ENCODE data around the gene NLRP9. TPM values are rescaled to one million over a fixed set of nuclear protein-coding genes. Genes with fewer than 3 reads are reported as not detected.

The NLRP9 gene
- polyA plus RNA-seq, 1 experiment: not detected

- ChIA-PET CTCF (interaction anchor here (0.6 kb wide), 1 partner anchor 43 kb away, joined by 3 read pairs; no protein-coding TSS in a partner anchor), POLR2A (interaction anchor here (2.0 kb wide), 1 partner anchor 20 kb away, joined by 6 read pairs; no protein-coding TSS in a partner anchor)
- Histone ChIP-seq H3K27ac (ENCODE audit: low read depth, low read length) (no peak overlapping the region), H3K27me3 (ENCODE audit: control insufficient read depth, insufficient read depth, low read length) (no peaks in the 10 kb centered on the region), H3K4me3 (ENCODE audit: low read depth, low read length) (no peak overlapping the region), H3K9me3 (ENCODE audit: control insufficient read depth, insufficient read depth, low read length) (no peaks in the 10 kb centered on the region; the same call in 1 of the 2 replicates)
- DNase-seq (ENCODE audit: low read depth, low spot score): no peak
- no peak for TF ChIP-seq CTCF (IDR thresholded peaks at IDR 0.05; ENCODE audit: low read depth, low read length)
Observed at GRCh38 chr19:55673889-55674288, 64.3 kb downstream of the NLRP9 start.

- Histone ChIP-seq H3K27me3 (ENCODE audit: control insufficient read depth, insufficient read depth, low read length) (no peaks in the 10 kb centered on the region), H3K9me3 (ENCODE audit: control insufficient read depth, insufficient read depth, low read length) (no peaks in the 10 kb centered on the region; the same call in 1 of the 2 replicates), H3K4me3 (ENCODE audit: low read depth, low read length) (no peak overlapping the region), H3K27ac (ENCODE audit: low read depth, low read length) (no peak overlapping the region)
- DNase-seq (ENCODE audit: low read depth, low spot score): no peak
- TF ChIP-seq CTCF (IDR thresholded peaks at IDR 0.05; ENCODE audit: low read depth, low read length): no peak
- ChIA-PET CTCF (interaction anchor here (0.6 to 0.7 kb wide), 2 partner anchors 41 to 42 kb away, joined by 3 read pairs; no protein-coding TSS in a partner anchor), POLR2A (interaction anchor here (2.0 kb wide), 1 partner anchor 19 kb away, joined by 6 read pairs; no protein-coding TSS in a partner anchor)
Observed at GRCh38 chr19:55673465-55673864, 64.7 kb downstream of the NLRP9 start.

GRCh38 chr19:55672418-55672817 is 65.8 kb downstream of the NLRP9 start:
- ChIA-PET CTCF (interaction anchor here (0.7 to 2.0 kb wide), 7 partner anchors 10 to 405 kb away, joined by 3 to 22 read pairs (median 8); no protein-coding TSS in a partner anchor), POLR2A (no interaction called here)
- no peaks in the 10 kb centered on the region for H3K27me3 ChIP-seq (ENCODE audit: control insufficient read depth, insufficient read depth, low read length)

DNA sequence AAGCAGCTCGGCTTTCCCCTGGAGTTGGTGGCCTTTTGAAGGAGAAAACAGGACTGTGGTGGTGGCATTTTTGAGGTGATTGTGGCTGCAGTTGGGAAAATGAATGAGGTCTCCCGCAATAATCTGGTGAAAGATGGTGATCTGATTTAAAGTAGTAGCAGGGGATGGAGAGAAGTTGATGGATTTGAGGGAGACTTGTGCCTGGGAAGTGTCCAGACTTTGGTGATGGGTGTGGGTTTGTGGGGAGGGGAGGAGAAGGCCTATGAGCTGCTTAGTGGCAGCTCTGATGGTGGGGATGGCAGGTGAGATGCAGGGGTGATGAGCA is 67.2 kb downstream of the NLRP9 start:
- POLR2A ChIA-PET: interaction anchor here (0.5 kb wide), 1 partner anchor 36 kb away, joined by 4 read pairs; no protein-coding TSS in a partner anchor
- TF ChIP-seq CTCF (IDR thresholded peaks at IDR 0.05; ENCODE audit: low read depth, low read length): no peak

More at GRCh38 chr19:55672418-55672817, 65.8 kb downstream of the NLRP9 start:
- TF ChIP-seq CTCF (IDR thresholded peaks at IDR 0.05; ENCODE audit: low read depth, low read length): no peak
- no peak for DNase-seq (ENCODE audit: low read depth, low spot score)
- Histone ChIP-seq H3K9me3 (ENCODE audit: control insufficient read depth, insufficient read depth, low read length) (no peaks in the 10 kb centered on the region; the same call in 1 of the 2 replicates), H3K4me3 (ENCODE audit: low read depth, low read length) (no peak overlapping the region), H3K27ac (ENCODE audit: low read depth, low read length) (no peak overlapping the region)

GRCh38 chr19:55670280-55671053 is 67.7 kb downstream of the NLRP9 start:
- no peaks in the 10 kb centered on the region for H3K27me3 ChIP-seq (ENCODE audit: control insufficient read depth, insufficient read depth, low read length)
- TF ChIP-seq CTCF (IDR thresholded peaks at IDR 0.05; ENCODE audit: low read depth, low read length): no peak
- CTCF ChIA-PET: interaction anchor here (0.8 to 2.0 kb wide), 6 partner anchors 12 to 413 kb away, joined by 3 to 22 read pairs (median 6); no protein-coding TSS in a partner anchor
- no peak overlapping the region for H3K27ac ChIP-seq (ENCODE audit: low read depth, low read length)
- no peaks in the 10 kb centered on the region; the same call in 1 of the 2 replicates for H3K9me3 ChIP-seq (ENCODE audit: control insufficient read depth, insufficient read depth, low read length)
- DNase-seq (ENCODE audit: low read depth, low spot score): no peak
- POLR2A ChIA-PET: no interaction called here
- no peak overlapping the region for H3K4me3 ChIP-seq (ENCODE audit: low read depth, low read length)

More for the DNA sequence above, 67.2 kb downstream of the NLRP9 start:
- no peak for DNase-seq (ENCODE audit: low read depth, low spot score)
- no peaks in the 10 kb centered on the region for H3K27me3 ChIP-seq (ENCODE audit: control insufficient read depth, insufficient read depth, low read length)
- H3K9me3 ChIP-seq (ENCODE audit: control insufficient read depth, insufficient read depth, low read length): no peaks in the 10 kb centered on the region; the same call in 1 of the 2 replicates
- CTCF ChIA-PET: interaction anchor here (0.8 to 2.0 kb wide), 10 partner anchors 9 to 414 kb away, joined by 3 to 22 read pairs (median 6); no protein-coding TSS in a partner anchor
- no peak overlapping the region for H3K27ac ChIP-seq (ENCODE audit: low read depth, low read length)
- no peak overlapping the region for H3K4me3 ChIP-seq (ENCODE audit: low read depth, low read length)
